Erythroblast (primary cell): ENCODE results near the gene KIF9.

ENCODE experiments used
- GATA1 ChIP-seq: IDR thresholded peaks from 2 replicates; pipeline ENCODE4 v1.6.1; 2011; ENCODE audit warnings: low read depth, mild to moderate bottlenecking, control low read depth, low read length, moderate library complexity
- POLR2A ChIP-seq: IDR thresholded peaks from 2 replicates; pipeline ENCODE4 v1.6.1; 2011; ENCODE audit warnings: mild to moderate bottlenecking, low read length

- TF ChIP-seq POLR2A, result no peak
- TF ChIP-seq GATA1, result no peak
Observed at GRCh38 chr3:47210863-47211405, 71.7 kb downstream of the KIF9 start.
